H1 (cell line): ENCODE measurements around the gene CDK19. TPM values are rescaled to one million over a fixed set of nuclear protein-coding genes. Genes with fewer than 3 reads are reported as not detected.
A peak's percentile ranks its signal among the peaks of the same experiment; 100 is the strongest.

Source experiments
- BRCA1 ChIP-seq: IDR thresholded peaks from 2 replicates; pipeline ENCODE4 v1.6.1; 2012; ENCODE audit warnings: low read depth, low read length, improper control_type of control experiment
- CBX5 ChIP-seq: fragments of 300-800, 300-1000 bp; sonication (generic); IDR thresholded peaks from 2 replicates; pipeline ENCODE4 v1.7.1; 2016; ENCODE audit warnings: antibody characterized with exemption, low read length, low read depth
- CHD1 ChIP-seq: IDR thresholded peaks from 2 replicates; pipeline ENCODE4 v1.6.1; 2012; ENCODE audit warnings: low read depth, low read length, improper control_type of control experiment
- EP300 ChIP-seq, 2 experiments: IDR thresholded peaks; 1 replicate in 1 of 2; 2 replicates in 1 of 2; pipeline ENCODE4 v1.6.1; 2011 to 2012; ENCODE audit warnings: low read depth in 2 of 2, low read length in 2 of 2, mild to moderate bottlenecking in 2 of 2, borderline replicate concordance in 1 of 2, inconsistent platforms in 1 of 2, moderate library complexity in 1 of 2
- EZH2 ChIP-seq: fragments of 200-600 bp; sonication (generic); IDR thresholded peaks from 2 replicates; pipeline ENCODE4 v1.7.1; 2012; ENCODE audit warnings: low read depth, mild to moderate bottlenecking, moderate library complexity, low read length, inconsistent platforms; ENCODE audit not compliant: severe bottlenecking
- FOSL1 ChIP-seq: IDR thresholded peaks from 2 replicates; pipeline ENCODE4 v1.6.1; 2011; ENCODE audit warnings: mild to moderate bottlenecking, low read depth, low read length, moderate library complexity; ENCODE audit not compliant: insufficient read depth
- KDM5A ChIP-seq: fragments of 200-600 bp; IDR thresholded peaks from 2 replicates; pipeline ENCODE4 v1.7.1; 2012; ENCODE audit warnings: mild to moderate bottlenecking, low read length, inconsistent platforms, mixed read lengths
- POLR2AphosphoS5 ChIP-seq: IDR thresholded peaks from 2 replicates; pipeline ENCODE4 v1.6.1; 2011; ENCODE audit warnings: low read depth, low read length
- RAD21 ChIP-seq, 2 experiments: IDR thresholded peaks in 1 of 2; conservative IDR thresholded peaks in 1 of 2; 2 replicates each; pipeline ENCODE4 v1.6.1; 2011; ENCODE audit warnings: low read depth in 2 of 2, low read length in 2 of 2, improper control_type of control experiment in 1 of 2, inconsistent platforms in 1 of 2, mild to moderate bottlenecking in 1 of 2, moderate library complexity in 1 of 2
- RFX5 ChIP-seq: IDR thresholded peaks from 2 replicates; pipeline ENCODE4 v1.6.1; 2011; ENCODE audit warnings: low read depth, low read length, improper control_type of control experiment, borderline replicate concordance
- RXRA ChIP-seq: IDR thresholded peaks from 2 replicates; pipeline ENCODE4 v1.6.1; 2011; ENCODE audit warnings: low read depth, mild to moderate bottlenecking, low read length, moderate library complexity; ENCODE audit not compliant: insufficient read depth
- SAP30 ChIP-seq: fragments of 300-600 bp; sonication (generic); IDR thresholded peaks from 2 replicates; pipeline ENCODE4 v1.7.1; 2012; ENCODE audit warnings: low read length, moderate library complexity, mild to moderate bottlenecking, inconsistent platforms; ENCODE audit not compliant: insufficient read depth, insufficient replicate concordance
- SIN3A ChIP-seq, 2 experiments: IDR thresholded peaks in 1 of 2; conservative IDR thresholded peaks in 1 of 2; 2 replicates each; pipeline ENCODE4 v1.6.1; 2011 to 2012; ENCODE audit warnings: low read length in 2 of 2, improper control_type of control experiment in 1 of 2, low read depth in 1 of 2, mild to moderate bottlenecking in 1 of 2
- SIRT6 ChIP-seq: IDR thresholded peaks from one replicate; pipeline ENCODE4 v1.7.1; 2012; ENCODE audit warnings: low read length, inconsistent platforms
- SP4 ChIP-seq: IDR thresholded peaks from 2 replicates; pipeline ENCODE4 v1.6.1; 2012; ENCODE audit warnings: low read length, inconsistent platforms
- SRF ChIP-seq: IDR thresholded peaks from 2 replicates; pipeline ENCODE4 v1.6.1; 2011; ENCODE audit warnings: mild to moderate bottlenecking, low read depth, low read length, moderate library complexity
- TBP ChIP-seq: IDR thresholded peaks from 2 replicates; pipeline ENCODE4 v1.6.1; 2011; ENCODE audit warnings: low read depth, low read length, improper control_type of control experiment
- TCF12 ChIP-seq: IDR thresholded peaks from 2 replicates; pipeline ENCODE4 v1.6.1; 2011; ENCODE audit warnings: low read depth, mild to moderate bottlenecking, low read length
- TEAD4 ChIP-seq: IDR thresholded peaks from 2 replicates; pipeline ENCODE4 v1.6.1; 2012; ENCODE audit warnings: low read depth, low read length, inconsistent platforms, mixed read lengths
- ZNF274 ChIP-seq: IDR thresholded peaks from 2 replicates; pipeline ENCODE4 v1.7.0; 2012; ENCODE audit warnings: low read length, borderline replicate concordance; ENCODE audit errors: extremely low read depth
- polyA plus RNA-seq, 7 experiments: library from polyadenylated mRNA; depleted of rRNA in 3 of 7; stranded (reverse) in 5 of 7; unstranded in 2 of 7; fragments of >200 nt in 5 of 7; fragments of 200-250 nt in 2 of 7; gene quantifications; 1 replicate in 5 of 7; 2 replicates in 1 of 7; 4 replicates in 1 of 7; pipeline versions ENCODE4 v1.2.1 to v1.2.3, GENCODE V29; 2011 to 2013; ENCODE audit warnings: missing spikeins in 2 of 7, mixed read lengths in 2 of 7
- total RNA-seq: library from RNA; stranded (reverse); fragmentation: NEBNext Ultra II Directional; extraction: Animal tissue kit (Norgen Biotek cat#: 25700); gene quantifications from 2 replicates; pipeline ENCODE4 v1.2.1, GENCODE V29; 2021
- TF ChIP-seq, protein P1 (sequence below): IDR thresholded peaks from 2 replicates; pipeline ENCODE4 v1.6.1; 2012; ENCODE audit warnings: inconsistent platforms
- TF ChIP-seq, protein P2 (sequence below): IDR thresholded peaks from 2 replicates; pipeline ENCODE4 v1.6.1; 2011; ENCODE audit warnings: low read depth, mild to moderate bottlenecking, low read length; ENCODE audit not compliant: insufficient read depth

The CDK19 gene
- total and polyA plus RNA-seq, 2 of the 8 experiments (the other 6 are each of a cell fraction or from before 2014, with no cell fraction given) = 4.9 to 12.6 TPM

DNA sequence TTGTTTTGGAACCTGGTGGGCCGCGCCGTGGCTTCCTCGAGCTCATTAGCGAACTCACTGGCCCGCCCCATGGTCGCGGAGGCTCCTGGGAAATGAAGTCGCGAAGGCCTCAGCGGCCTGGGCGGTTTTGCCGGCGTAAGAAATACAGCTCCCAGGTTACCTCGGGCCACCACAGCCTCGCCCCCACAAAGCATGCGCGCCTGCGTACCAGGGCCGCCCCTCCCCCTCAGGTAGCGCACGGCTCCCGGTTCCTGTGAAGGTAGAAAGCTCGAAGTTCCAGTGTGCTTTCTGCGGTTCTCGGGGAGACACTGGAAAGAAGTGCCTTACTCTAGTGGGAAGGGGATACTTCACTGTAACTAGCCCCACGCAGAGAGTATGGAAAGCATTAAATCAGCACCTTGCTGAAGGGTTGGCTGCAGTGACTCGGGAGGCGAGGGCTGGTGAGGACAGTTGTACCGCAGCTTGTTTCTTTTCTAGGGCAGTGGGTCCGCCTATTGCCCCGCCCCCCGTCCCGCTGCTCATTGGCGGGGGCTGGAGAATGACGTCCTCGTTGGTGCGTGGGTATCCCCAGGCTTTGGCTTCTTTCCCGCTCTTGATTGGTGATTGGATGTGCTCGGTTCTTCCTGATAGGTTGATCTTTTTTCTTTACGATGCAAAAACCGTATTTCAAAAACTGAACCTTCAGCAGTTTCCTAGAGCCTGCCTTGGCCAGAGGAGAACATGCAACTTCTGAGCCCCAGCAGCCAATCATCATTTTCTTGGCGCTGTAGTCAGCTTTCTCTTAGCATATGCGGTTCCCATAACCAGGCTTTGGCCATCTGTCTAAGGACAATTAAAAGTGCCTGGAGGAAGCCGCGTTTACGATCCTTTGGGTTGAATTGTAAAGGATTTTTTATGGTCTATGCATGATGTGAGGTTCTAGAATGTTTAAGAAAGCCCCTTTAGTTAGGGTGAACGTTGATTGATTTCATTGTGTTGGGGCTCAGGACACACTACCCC, at the start of gene CDK19 (continued):
- TF ChIP-seq CHD1 (no peak), SP4 (no peak; the same call in 1 of the 2 replicates), ZNF274 (no peak), TCF12 (no peak), SIRT6 (no peak), SAP30 (no peak), SRF (no peak), POLR2AphosphoS5 (peak; percentile 99), BRCA1 (no peak), FOSL1 (no peak), RFX5 (no peak), KDM5A (no peak), EZH2 (no peak), RAD21 (IDR thresholded peaks at IDR 0.05 in 1 of 2, conservative IDR thresholded peaks at IDR 0.05 in 1 of 2; ENCODE audit: low read depth in 2 of 2, low read length in 2 of 2) (no peak), SIN3A (conservative IDR thresholded peaks at IDR 0.05 in 1 of 2, IDR thresholded peaks at IDR 0.05 in 1 of 2; ENCODE audit: low read depth in 1 of 2, low read length in 2 of 2) (peak; percentile 60 to 63; a peak in 1 of 4 replicates), TBP (peak; percentile 83), RXRA (no peak), CBX5 (no peak), TEAD4 (peak; percentile 46; the same call in 1 of the 2 replicates), EP300 (IDR thresholded peaks at IDR 0.05; ENCODE audit: borderline replicate concordance in 1 of 2, low read depth in 2 of 2, low read length in 2 of 2) (no peak; a peak in 1 of 3 replicates)
- TF ChIP-seq, protein P1, sequence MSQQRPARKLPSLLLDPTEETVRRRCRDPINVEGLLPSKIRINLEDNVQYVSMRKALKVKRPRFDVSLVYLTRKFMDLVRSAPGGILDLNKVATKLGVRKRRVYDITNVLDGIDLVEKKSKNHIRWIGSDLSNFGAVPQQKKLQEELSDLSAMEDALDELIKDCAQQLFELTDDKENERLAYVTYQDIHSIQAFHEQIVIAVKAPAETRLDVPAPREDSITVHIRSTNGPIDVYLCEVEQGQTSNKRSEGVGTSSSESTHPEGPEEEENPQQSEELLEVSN = peak; percentile 8
- TF ChIP-seq, protein P2, sequence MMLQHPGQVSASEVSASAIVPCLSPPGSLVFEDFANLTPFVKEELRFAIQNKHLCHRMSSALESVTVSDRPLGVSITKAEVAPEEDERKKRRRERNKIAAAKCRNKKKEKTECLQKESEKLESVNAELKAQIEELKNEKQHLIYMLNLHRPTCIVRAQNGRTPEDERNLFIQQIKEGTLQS = no peak
